GM03348 (cell line): Measurements from ENCODE around the gene CST8.

Experiments
- DNase-seq: peaks from one replicate; pipeline ENCODE4 v3.0.0; 2012; ENCODE audit warnings: low spot score

The CST8 gene

GRCh38 chr20:23524146-23524545, 33.2 kb downstream of the CST8 start:
- DNase-seq = no peak

DNA sequence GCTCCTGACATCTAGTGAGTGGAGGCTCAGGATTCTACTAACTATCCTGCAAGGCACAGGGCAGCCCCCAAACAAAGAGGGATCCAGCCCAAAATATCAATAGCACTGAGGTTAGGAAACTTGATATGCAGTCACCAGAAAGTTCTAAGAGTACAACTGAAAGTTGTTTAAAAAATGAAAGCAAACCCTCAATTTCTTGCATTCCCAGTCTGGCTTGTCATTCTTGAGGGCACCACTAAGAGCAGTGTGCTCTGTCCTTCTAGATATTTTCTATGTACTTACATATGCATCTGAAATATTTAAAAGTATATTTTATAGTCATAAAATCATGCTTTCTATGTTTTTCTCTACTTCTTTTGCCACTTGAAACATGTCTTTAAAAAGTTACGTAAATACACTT, 35.9 kb downstream of the CST8 start:
- DNase-seq = no peak

GRCh38 chr20:23528867-23529431, 38.0 kb downstream of the CST8 start:
- no peak for DNase-seq

DNA sequence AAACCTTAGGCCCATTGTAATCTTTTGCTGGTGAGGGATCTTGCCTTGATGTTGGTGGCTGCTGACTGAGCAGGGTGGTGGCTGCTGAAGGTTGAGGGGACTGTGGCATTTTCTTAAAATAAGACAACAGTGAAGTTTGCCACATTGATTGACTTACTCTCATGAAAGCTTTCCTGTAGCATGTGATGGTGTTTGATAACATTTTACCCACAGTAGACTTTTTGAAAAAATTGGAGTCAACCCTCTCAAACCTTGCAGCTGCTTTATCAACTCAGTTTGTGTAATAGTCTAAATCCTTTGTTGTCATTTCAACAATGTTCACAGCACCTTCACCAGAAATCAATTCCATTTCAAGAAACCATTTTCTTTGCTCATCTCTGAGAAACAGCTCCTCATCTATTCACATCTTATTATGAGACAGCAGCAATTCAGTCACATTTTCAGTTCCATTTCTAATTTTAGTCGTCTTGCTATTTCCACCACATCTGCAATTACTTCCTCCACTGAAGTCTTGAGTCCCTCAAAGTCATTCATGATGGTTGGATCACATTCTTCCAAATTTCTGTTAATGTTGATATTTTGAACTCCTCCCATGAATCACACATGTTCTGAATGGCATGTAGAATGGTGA, 40.1 kb downstream of the CST8 start:
- no peak for DNase-seq

DNA sequence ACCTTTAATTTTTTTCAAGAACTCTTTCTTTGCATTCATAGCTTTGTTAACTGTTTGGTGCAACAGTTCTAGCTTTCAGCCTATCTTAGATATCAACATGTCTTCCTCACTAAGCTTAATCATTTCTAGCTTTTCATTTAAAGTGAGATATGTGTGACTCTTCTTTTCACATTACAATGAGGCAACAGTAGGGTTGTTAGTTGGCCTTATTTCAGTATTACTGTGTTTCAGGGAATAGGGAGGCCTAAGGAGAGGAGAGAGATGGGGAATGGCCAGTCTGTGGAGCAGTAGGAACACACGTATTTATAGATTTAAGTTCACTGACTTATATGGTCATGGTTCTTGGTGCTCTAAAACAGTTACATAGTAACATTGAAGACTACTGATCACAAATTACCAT, 41.6 kb downstream of the CST8 start:
- no peak for DNase-seq

DNA sequence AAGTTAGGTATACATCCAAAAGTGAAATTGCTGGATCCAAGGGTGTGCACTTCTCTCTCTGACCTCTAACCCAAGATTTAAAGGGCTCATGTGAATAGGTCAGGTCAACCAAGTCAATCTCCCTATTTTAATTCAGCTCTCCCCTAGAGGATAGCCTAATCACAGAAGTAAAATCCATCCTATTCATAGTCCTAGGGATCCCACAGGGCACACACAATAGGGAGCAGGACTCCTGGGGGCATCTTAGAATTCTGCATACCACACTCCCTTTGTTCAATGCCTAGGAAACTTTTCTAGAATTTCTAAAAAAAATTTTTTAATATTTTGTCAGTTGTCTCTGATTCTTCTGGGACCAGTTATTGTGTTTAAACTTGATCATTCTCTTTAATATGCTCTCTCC, 42.2 kb downstream of the CST8 start:
- DNase-seq = no peak

GRCh38 chr20:23534801-23535593, 44.1 kb downstream of the CST8 start:
- no peak for DNase-seq

GRCh38 chr20:23536328-23536974, 45.5 kb downstream of the CST8 start:
- no peak for DNase-seq

GRCh38 chr20:23537030-23537429, 46.1 kb downstream of the CST8 start:
- no peak for DNase-seq

GRCh38 chr20:23540624-23541023, 49.7 kb downstream of the CST8 start:
- no peak for DNase-seq

- no peak for DNase-seq
Measured at GRCh38 chr20:23541330-23541729, 50.4 kb downstream of the CST8 start.

GRCh38 chr20:23541776-23542175, 50.9 kb downstream of the CST8 start:
- no peak for DNase-seq

DNA sequence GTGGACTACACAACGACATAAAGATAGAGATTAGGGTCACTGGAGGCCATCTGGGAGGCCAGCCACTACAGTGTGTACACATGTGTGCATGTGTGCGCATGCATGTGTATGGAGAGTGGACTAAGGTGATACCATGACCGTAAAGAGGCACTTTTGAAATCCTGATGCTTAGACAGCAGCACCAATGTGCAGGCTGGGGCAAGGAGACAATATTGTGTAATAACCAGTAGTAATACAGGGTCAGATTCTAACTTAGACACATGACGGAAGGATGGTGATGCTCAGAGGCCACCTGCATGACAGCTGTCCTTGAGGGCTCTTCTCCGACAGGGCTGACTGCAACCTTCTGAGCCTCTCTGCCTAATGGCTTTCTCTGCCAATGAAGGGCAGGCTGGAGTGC, 51.9 kb downstream of the CST8 start:
- DNase-seq = no peak

DNA sequence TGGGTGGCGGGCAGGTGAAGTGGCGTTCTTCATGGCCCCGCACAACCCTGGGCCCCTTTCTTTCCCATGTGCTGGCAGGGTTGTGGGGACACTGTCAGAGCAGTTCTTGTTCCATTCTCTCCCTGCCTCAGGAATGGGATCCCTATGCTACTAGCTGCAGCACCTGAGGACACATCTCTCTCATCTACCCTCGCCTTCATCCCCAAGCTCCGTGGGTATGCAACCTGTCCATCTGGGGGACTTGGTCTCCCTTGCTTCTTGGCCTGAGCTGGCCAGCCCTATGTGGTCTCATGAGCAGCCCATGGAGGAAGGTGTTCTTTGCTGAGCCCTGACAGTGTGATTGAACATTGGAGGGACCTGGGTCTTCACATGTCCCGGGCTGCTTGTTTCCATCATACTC, 53.2 kb downstream of the CST8 start:
- DNase-seq = no peak
